Measurements from ENCODE around the gene EFS.
"Not testable (repeated sequence)": the region's sequence is repeated elsewhere in the genome, so short reads cannot be mapped to it uniquely, and the experiment has no call there.

Gene EFS

DNA sequence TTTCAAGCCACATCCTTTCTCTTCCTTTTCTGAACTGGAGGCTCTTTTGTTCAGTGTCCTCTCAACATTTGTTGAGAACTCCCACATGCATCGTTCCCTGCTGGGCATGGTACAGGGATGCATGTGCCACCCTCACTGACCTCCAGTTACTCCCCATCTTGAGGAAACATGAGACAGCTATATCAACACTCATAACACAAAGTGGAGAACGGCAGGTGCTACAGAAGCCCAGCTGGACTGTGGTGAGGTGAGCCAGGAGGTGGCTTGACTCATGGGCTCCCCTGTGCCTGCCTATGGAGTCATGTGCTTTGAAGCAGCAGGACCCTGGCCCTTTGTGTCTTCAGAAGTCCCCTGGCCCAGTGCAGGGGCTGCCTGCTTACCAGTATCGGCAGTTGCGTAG is 33.4 kb upstream of the EFS start:
- peak; percentile 62 for DNase-seq

DNA sequence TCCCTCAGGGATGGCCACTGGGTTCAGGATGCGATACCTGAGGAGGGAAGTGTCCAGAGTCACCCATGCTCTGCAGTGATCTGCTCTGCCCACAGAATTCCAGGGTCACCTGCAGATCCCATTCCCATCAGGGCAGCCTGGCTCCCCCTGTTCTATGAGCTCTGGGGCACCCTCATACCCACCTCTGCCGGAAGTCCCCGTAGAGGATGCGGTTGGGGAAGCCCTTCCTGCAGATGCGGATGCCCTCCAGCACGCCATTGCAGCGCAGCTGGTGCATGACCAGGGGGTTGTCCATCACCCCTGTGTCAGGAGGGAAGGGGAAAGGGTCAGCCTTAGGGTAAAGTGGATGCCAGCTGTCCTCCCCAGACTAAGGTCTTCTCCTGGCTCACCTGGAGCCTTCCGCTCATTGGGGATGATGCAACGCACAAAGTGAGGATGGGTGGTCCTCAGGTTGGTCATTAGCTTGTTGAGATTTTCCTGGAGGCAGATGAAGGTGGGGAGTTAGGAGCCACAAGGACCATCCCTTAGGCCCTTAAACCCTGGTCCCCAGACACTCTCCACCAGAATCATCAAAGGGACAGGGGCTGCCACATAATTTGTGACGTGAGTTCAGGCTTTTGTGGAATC is 31.9 kb upstream of the EFS start:
- DNase-seq = no peak

DNA sequence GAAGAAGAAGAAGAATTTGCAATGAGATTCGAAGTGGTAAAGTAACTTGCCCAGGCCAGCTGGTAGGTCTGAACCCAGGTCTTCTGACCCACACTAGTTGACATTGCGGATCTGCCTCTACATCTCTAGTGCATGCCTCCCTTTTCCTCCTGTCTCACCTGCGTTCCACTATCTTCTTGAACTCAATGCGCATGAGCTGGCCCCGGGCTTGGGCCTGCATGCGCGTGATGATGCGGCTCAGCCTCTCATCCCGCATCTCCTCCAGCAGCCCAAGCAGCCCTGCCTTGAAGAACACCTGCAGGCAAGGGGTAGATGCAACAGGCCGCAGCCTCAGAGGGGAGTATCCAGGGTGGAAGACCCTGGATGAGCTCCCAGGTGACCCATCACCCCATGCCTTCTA is 31.2 kb upstream of the EFS start:
- no peak for DNase-seq

DNA sequence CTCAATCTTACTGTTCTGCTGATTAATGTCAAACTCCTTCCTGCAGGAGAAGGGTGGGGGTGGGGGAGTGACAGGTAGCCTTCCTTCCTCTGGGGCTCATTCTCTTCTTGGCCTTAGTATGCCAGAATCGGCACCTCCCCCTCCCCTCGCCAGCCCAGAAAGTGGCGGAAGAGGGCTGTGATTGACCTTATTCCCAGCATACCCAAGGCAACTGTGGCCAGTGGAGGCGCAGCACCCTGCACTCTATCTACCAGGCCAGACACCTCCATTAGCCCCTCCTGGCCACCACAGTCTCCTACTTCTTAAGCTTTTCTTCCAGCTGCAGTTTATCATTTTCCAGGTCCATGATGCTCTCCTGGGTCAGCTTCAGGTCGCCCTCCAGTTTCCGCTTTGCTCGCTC is 27.6 kb upstream of the EFS start:
- DNase-seq = no peak

DNA sequence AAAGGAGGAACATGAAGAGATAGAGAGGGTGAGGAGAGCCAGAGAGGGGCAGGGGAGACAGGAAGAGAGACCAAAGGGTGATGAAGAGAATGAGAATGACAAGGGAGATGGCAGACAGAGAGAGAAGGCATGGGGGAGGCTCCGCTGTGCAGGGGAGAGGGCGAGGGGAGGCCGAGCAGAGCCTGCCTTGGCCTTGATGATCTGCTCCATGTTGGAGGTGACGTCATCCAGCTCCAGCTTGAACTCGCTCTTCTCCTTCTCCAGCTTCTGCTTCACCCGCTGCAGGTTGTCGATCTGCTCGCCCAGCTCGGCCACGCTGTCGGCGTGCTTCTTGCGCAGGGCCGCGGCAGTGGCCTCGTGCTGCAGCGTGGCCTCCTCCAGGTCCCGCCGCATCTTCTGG is 24.9 kb upstream of the EFS start:
- DNase-seq = not testable (repeated sequence)

DNA sequence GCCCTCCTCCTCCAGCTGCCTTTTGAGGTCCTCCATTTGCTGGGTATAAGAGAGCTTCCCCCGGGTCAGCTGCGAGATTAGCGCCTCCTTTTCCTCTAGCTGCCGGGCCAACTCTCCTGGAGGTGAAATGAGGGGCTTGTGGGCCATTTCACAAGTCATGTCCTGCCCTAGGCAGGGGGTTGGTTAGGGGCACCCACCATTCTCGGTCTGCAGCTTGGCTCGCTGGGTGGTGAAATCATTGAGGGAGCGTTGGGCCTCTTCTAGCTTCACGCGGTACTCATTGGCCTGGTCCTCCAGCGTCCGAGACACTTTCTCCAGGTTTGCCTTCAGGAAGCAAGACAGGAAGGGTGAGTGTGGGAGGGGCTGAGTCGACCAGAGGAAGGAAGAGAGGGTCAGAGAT is 24.4 kb upstream of the EFS start:
- no peak for DNase-seq

DNA sequence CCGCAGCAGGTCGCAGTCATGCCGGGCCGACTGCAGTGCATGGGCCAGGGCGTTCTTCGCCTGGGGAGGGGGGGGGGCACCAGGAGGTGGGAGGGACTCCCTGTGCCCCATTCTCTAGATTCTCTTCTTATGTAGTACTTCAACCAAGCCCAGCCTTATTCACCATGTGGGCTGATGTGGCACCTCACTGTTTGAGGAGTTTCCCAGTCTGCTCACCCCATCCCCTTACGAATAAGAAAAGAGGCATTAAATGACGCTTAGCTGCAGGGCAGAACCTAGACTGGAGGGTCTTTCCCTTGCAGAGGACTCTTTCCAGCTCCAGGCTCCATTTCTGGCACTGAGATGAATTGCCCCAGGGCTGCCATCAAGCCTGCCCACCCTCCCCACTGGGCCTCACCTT is 24.0 kb upstream of the EFS start:
- no peak for DNase-seq

DNA sequence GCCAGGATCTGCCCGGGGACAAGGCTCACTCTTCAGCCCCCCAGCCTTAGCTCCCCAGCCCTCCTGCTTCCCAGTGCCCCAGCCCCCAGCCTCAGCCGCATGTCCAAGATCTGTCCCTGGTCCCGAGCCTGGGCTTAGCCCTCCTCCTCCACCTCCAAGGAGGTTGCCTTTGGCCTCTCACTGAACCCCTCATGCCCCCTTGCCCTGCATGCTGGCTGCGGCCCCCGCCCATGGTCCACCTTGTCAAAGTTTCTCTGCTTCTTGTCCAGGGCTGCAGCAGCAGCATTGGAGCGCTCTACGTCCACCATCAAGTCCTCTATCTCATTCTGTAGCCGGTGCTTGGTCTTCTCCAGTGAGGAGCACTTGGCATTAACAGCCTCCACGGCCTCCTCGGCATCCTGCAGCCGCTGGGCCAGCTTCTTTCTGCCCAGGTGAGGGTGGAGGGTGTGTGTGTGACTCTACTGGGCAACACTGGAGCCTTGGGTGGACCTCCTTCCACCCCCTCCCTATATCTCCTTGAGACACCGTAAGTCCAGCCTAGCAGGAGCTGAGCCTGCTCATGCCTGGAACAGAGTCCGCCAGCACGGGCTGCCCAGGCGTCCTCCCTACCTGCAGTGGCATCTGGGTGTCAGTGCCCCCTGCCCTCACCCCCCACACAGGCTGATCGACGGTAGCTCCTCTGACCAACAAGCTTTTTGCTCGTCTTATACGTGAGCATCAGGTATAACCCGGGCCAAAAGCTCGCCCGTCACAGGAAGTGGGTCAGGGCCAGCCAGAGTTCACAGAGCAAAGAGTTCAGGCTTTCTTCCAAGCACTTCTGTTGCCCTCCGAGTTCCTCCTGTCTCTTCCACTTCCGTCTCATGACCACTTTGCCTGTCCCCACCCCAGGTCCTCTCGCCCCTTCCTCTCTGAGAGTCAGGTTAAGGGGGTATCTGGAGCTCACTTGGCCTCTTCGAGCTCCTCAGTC is 23.2 kb upstream of the EFS start:
- no peak for DNase-seq

DNA sequence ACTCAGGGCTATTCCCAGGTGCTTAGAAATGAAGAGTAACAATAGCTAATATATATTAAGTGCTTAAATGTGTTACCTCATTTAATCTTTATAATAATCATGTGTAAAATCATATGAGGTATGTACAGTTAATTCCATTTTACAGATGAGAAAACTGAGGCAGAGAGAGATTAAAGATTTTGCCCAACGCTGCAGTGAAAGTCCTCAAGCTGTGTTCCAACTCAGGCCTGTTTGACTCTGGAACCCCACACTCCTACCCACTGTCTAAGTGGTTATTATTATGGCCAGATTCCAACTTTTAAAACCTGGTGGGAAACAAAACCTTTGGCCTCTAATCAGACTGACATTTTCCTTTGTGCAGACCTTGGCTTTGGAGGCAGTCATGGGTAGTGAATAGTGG is 22.0 kb upstream of the EFS start:
- no peak for DNase-seq

DNA sequence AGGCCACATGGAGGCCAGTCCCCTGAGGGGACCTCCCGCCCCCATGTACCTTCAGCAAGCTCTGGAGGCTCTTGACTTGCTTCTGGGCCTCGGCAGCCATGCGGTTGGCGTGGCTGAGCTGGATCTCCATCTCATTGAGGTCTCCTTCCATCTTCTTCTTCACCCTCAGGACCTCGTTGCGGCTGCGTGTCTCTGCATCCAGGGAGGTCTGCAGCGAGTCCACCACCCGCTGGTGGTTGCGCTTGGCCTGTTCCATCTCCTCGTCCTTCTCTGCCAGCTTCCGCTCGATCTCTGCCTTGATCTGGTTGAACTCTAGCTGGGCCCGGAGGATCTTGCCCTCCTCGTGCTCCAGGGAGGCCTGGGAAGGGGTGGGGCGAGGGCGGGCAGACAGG is 21.3 kb upstream of the EFS start:
- DNase-seq = not testable (repeated sequence)

DNA sequence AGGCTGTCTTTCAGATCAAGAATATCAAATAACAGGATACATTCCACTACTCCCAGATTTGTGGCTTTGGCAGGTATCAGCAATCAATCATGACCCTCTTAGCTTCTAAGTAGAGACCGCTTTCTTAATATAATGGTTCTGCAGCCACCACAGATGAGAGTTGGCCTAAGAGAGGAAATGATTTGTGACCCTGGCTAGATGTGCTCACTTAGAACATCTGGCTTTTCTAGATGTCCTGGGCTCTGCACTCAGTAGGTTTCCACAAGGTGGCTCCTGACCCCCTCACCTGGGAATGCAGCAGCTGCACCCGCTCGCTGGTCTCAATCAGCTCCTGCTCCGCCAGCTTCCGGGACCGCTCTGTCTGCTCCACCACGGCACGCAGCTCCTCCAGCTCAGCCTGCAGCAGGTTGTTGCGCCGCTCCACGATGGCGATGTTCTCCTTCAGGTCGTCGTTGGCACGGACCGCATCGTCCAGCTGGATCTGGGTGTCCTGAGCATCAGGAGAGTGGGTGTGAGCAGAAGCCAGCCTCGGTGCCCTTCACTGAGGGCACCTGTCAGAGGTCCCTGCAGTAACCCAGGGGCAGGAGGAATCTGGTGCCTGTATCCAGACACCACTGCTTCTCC is 20.8 kb upstream of the EFS start:
- no peak for DNase-seq

DNA sequence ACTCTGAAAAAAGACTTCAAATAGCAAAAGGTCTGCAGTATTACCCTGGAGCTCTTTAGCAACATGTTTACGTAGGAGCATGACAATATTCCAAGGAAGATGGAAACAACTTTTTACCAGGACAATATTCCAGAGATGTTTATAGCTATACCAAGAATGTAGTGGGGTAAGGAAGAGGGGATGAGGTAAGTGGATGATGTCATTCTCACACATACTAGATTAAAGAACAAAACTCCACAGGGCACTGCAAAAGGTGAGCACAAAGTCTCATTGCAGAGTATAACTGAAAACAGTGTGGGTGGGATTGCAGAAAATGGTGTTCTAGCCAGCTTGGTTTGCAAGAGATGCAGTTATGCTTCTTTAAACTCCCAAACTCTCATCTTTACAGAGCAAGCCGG is 20.3 kb upstream of the EFS start:
- DNase-seq = no peak

DNA sequence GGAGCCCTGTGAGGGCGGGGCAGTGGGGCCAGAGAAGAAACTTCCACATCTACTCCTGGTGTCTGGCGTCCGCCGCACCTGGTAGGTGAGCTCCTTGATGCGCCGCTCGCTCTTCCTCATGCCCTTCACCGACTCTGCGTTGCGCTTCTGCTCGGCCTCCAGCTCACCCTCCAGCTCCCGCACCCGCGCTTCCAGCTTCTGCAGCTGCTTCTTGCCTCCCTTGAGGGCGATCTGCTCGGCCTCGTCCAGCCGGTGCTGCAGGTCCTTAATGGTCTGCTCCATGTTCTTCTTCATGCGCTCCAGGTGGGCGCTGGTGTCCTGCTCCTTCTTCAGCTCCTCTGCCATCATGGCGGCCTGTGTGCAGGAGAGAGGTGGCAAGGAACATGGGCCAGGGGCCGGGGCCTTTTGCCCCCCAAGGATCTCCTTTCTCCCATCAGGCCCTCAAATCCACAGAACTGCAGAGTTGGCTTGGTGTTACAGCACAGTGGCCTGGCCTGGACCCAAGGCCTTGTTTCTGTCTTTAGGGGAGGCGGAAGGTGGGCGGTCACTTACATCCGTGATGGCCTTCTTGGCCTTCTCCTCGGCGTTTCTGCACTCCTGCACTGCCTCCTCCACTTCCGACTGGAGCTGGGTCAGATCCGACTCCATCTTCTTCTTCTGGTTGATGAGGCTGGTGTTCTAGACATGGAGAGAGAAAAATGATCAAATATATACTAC is 19.6 kb upstream of the EFS start:
- no peak for DNase-seq

DNA sequence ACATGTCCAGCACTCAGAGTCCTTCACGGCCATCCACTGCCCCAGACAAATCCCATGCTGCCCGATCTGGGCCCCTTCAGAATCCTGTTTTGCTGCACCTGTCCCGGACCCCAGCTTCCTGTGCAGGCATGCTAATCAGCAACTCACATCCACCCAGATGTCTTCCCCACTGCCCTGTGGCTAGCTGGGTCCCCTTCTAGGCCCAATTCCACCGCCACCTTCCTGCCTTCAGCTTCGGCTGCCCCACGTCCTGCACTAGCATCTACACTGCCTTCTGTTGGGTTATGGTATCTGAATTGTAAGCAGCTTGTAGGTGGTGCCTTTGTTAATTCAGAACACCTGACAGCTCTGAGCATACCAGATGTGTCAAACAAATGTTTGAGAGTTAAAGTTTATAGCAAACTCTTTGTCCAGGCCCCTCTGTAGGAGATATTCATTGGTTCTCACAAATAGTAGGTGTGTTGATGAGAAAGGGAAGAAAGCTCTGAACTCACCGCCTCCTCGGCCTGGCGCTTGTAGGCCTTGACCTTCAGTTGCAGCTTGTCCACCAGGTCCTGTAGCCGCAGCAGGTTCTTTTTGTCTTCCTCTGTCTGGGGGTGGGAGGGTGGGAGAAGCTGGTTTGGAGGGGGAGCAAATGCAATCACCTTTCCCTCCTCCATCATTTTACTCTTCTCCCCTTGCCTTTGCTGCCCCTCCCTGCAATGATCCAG is 17.9 kb upstream of the EFS start:
- no peak for DNase-seq

DNA sequence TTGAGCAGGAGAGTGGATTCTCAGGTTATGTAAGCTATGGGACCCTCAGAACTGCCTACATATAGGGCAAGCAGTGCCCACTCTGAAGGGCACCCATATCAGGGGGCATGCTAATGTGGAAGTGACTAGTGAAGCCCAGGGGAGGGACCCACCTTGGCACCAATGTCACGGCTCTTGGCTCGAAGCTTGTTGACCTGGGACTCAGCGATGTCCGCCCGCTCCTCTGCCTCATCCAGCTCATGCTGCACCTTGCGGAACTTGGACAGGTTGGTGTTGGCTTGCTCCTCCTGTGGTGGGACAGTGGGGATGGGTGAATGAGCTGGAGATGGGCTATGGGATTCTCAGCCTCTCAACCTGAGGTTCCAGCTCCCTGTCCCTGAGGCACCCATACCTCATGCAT is 17.3 kb upstream of the EFS start:
- no peak for DNase-seq

DNA sequence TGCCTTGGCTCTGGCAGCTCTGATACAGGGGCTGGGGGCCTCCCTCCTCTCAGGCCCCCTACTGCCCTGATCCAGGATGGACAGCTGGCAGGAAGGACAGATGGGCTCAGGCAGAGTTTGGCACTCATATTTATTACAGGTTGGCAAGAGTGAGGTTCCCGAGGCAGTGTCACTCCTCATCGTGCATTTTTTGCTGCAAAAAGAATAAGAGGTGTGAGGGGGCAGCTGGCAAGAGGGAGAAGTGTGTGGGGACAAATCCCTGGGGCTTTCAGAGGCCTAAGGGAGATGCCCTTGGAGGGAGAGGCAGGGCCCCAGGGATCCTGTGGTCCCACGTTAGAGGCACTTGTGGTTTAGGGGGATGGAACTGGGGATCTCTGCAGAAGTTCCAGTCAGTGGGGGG is 16.9 kb upstream of the EFS start:
- DNase-seq = no peak

DNA sequence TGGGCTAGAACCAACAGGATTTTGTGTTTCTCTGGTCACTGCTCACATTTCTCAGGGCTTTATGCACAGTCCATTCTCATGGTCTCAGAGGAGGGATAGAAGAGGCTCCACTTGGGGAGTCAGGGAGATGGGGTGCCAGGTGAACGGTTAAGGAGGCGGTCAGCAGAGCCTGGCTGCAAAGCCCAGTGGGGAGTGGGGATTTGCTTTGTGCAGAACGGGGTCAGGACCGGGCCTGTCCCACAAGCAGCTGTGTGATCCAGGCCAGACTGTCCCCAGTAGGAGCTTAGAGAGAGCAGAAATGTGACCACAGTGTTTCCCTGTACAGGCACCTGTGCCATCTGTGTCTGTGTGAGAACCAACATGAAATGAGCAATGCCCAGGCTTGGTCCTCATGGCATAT is 16.0 kb upstream of the EFS start:
- DNase-seq = no peak

DNA sequence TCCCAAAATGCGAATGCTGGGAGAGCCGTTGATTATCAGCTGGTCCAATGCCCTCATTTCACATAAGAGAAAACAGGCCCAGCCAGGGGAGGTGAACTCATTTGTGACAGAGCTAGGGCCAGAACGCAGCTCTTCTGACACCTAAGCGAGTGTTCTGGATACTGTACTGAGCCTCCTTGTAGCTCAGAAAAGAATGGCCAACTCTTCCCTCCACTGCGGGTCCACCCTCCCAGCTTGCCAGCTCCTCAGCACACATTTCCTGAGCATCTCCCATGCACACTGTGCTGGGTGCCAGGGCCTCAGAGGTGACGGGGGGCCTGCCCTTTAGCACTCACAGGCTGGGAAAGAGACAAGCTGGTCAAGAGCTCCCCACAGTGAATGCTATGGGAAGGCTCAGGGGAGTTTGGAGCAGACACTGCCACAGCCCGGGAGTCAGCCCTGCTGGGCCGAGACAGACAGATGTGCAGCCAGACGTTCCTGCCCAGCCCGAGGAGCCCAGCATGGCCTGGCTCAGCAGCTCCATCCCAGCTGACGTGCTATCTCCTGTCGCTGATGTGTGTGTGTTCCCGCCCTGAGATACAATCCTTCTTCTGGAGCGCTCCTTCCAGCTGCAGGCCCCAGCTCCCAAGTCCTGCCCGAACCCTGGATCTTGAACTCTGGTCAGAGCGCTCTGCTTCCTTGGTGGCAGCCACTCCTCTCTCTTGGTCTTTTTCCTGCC is 15.4 kb upstream of the EFS start:
- DNase-seq = no peak

DNA sequence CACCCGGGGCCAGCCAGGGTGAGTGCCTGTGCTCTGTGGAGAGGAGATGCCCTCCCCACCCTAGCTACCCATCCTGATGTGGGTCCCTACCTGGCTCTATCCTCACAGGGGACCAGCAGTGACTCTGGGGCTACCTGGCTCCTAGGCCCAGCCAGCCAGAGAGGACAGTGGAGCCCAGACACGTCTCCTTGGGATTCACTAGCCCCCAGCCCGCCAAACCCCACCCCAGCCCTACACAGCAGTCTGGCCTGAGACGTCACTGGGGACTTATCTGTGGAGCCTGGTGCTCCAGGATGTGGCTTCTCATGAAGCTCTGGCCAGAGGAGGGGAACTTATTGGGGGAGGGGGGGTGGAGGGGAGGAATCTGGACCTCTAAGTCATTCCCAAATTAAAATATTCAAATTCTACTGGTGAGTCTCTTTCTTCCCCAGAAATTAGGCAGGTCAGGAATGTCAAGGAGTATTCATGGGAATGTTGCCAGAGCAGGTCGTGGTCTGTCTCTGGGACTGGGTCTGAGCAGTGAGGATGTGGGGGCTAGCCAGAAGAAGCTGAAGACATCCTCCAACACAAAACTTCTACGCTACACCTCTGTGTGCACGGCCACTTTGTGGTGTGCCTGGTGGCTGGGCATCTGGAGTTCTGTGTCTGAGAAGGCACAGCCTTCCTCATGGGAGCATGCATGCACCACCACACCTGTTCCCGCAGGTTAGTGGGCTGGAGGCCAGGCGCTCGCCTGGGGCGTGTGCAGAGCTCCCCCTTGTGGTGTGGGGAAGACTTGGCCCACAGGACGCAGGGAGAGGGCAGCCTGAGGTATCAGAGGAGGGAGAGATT is 14.6 kb upstream of the EFS start:
- no peak for DNase-seq

DNA sequence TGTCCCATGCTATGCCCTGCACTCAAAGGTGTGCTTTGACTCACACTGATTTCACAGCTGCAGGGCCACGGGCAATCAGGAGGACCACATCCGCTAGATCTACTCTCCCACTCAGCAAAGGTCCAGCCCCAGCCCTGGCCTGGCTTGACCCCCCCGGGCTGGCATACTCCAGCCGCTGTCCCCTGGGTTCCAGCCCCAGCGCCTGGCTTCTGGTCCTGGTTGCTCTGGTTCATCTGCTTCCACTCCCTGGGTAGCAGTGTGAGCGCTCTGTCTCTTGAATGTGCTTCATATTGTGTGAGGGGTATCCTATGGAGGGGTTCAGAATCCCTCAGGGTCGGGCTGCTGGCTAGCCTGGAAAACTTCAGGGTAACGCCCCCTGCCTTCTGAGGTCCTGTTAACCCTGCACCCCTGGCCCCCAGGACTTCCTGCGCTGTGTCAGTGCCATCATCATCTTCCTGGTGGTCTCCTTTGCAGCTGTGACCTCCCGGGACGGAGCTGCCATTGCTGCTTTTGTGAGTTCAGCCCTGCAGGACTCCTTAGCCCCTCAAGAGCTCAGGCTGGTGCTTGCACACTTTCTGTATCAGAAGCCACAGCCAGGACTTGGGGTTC is 13.7 kb upstream of the EFS start:
- DNase-seq = no peak
